Measurements from ENCODE around the gene TCFL5.

Gene TCFL5

GRCh38 chr20:62902926-62903615 is 41.4 kb upstream of the TCFL5 start:
- Histone ChIP-seq H3K9me3 (ENCODE audit: control insufficient read depth, low read length) (no peaks in the 10 kb centered on the region), H3K27me3 (replicated peaks; ENCODE audit: control insufficient read depth, insufficient read depth, low read length, poor library complexity, severe bottlenecking) (no peaks in the 10 kb centered on the region), H3K36me3 (ENCODE audit: control insufficient read depth, insufficient read depth, low read length) (peaks cover 55% of the 10 kb centered on the region), H3K4me3 (ENCODE audit: insufficient read depth, low read depth, low read length, poor library complexity, severe bottlenecking) (no peak overlapping the region), H3K27ac (ENCODE audit: insufficient read depth, low read length, poor library complexity, severe bottlenecking) (no peak overlapping the region), H3K4me1 (ENCODE audit: control insufficient read depth, insufficient read depth, low read length, poor library complexity, severe bottlenecking) (peaks cover 18% of the 10 kb centered on the region)
- no peak for DNase-seq

DNA sequence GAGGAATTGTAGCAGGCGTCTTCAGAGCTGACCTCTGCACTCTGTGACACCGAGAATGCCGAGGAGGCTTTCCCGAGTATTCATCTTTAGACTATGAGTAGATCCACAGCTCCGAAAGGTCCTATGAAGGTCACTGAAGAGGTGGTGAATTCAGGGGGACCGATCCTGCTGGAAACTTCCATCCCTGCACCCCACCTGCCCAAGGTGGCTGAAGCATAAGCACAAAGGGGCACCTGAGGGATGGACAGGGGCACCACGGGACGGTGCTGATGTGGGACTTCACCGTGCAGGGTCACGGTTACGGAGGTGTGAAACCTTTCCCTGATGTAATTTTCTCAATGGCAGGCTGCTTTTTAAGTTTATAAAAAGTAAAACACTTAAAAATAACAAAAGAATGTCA is 40.3 kb upstream of the TCFL5 start:
- no peak overlapping the region for H3K27ac ChIP-seq (ENCODE audit: insufficient read depth, low read length, poor library complexity, severe bottlenecking)
- H3K4me1 ChIP-seq (ENCODE audit: control insufficient read depth, insufficient read depth, low read length, poor library complexity, severe bottlenecking), result peaks cover 18% of the 10 kb centered on the region
- no peak for DNase-seq
- peaks cover 51% of the 10 kb centered on the region for H3K36me3 ChIP-seq (ENCODE audit: control insufficient read depth, insufficient read depth, low read length)
- no peak overlapping the region for H3K4me3 ChIP-seq (ENCODE audit: insufficient read depth, low read depth, low read length, poor library complexity, severe bottlenecking)
- H3K27me3 ChIP-seq (replicated peaks; ENCODE audit: control insufficient read depth, insufficient read depth, low read length, poor library complexity, severe bottlenecking), result no peaks in the 10 kb centered on the region
- no peaks in the 10 kb centered on the region for H3K9me3 ChIP-seq (ENCODE audit: control insufficient read depth, low read length)

DNA sequence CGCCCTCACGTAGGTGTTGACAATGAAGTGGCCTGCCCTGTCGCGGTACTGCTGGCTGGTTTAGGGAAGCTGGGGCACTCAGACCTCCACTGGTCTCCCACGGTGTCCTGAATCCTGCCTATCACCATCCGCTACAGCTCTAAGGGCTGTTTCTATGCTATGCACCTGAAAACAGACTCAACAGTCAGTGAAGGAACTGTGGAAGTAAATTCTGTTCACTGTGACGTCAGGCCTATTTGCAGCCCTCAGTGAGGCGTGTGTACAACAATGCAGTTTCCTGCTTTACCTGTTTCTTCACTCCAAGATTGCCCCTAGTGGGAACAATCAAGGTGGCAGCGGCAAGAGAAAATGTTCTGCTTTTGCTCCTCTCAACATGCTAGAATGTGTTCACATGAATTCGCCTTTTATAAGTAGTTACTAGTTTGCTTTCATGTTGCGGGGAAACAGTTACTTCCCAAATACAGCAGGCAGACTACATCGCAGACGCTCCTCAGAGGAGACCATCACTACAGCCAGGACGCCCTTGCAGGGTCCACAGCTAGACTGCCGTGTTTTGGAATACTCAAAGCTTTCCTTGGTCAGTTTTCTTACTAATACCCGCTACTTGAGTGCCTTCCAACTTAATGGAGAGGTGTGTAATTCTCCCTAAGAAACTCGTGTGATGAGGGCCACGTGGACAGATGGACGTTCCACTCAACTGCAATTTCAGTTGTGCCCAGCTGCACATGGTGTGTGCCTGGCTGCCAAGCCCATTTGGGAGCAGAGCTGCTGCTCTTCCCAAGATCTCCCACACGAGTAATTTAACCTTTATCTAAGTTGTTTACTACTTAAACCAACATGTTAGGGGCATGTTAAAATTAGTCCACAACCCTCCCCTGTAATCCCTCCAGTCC is 39.3 kb upstream of the TCFL5 start:
- H3K4me1 ChIP-seq (ENCODE audit: control insufficient read depth, insufficient read depth, low read length, poor library complexity, severe bottlenecking), result peaks cover 18% of the 10 kb centered on the region
- no peaks in the 10 kb centered on the region for H3K27me3 ChIP-seq (replicated peaks; ENCODE audit: control insufficient read depth, insufficient read depth, low read length, poor library complexity, severe bottlenecking)
- no peak for DNase-seq
- H3K4me3 ChIP-seq (ENCODE audit: insufficient read depth, low read depth, low read length, poor library complexity, severe bottlenecking), result no peak overlapping the region
- no peak overlapping the region for H3K27ac ChIP-seq (ENCODE audit: insufficient read depth, low read length, poor library complexity, severe bottlenecking)
- H3K9me3 ChIP-seq (ENCODE audit: control insufficient read depth, low read length), result no peaks in the 10 kb centered on the region
- H3K36me3 ChIP-seq (ENCODE audit: control insufficient read depth, insufficient read depth, low read length), result peaks cover 43% of the 10 kb centered on the region

DNA sequence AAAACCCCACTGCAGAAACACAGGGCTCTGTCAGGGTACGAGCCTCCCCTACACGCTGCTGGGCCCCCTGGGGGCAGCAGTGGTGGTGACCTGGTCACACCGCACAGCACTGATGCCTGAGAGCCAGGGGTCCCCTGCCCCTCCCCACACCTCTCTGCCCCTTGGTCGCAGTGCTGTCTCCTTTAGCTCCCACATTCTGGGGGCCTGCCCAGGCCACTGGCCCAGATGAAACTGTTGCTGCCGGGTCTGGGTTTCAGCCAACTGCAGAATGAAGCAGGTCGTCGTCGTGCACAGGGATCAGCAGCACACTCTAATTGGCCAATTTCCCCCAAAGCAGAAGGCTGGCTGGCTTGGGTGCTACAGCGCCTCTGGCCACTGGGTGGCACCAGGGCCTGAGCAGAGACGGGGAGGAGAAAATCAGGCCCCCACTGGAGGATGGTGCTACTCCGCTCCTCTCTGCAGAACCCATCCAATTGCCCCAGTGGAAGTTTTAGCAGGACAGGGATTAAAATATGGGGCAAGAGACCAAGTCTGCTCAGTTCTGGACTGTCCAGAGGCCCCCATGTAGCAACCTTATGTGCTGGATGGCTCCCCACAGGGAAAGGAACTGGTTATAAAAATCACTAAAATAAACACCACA is 38.5 kb upstream of the TCFL5 start:
- Histone ChIP-seq H3K4me3 (ENCODE audit: insufficient read depth, low read depth, low read length, poor library complexity, severe bottlenecking) (no peak overlapping the region), H3K36me3 (ENCODE audit: control insufficient read depth, insufficient read depth, low read length) (peaks cover 43% of the 10 kb centered on the region), H3K27me3 (replicated peaks; ENCODE audit: control insufficient read depth, insufficient read depth, low read length, poor library complexity, severe bottlenecking) (no peaks in the 10 kb centered on the region), H3K4me1 (ENCODE audit: control insufficient read depth, insufficient read depth, low read length, poor library complexity, severe bottlenecking) (peaks cover 18% of the 10 kb centered on the region), H3K27ac (ENCODE audit: insufficient read depth, low read length, poor library complexity, severe bottlenecking) (no peak overlapping the region), H3K9me3 (ENCODE audit: control insufficient read depth, low read length) (no peaks in the 10 kb centered on the region)
- DNase-seq, result peak; percentile 52 to 65 (median 60)

- Histone ChIP-seq H3K4me1 (ENCODE audit: control insufficient read depth, insufficient read depth, low read length, poor library complexity, severe bottlenecking) (peaks cover 18% of the 10 kb centered on the region), H3K4me3 (ENCODE audit: insufficient read depth, low read depth, low read length, poor library complexity, severe bottlenecking) (no peak overlapping the region), H3K36me3 (ENCODE audit: control insufficient read depth, insufficient read depth, low read length) (peaks cover 43% of the 10 kb centered on the region), H3K27me3 (replicated peaks; ENCODE audit: control insufficient read depth, insufficient read depth, low read length, poor library complexity, severe bottlenecking) (no peaks in the 10 kb centered on the region), H3K9me3 (ENCODE audit: control insufficient read depth, low read length) (no peaks in the 10 kb centered on the region), H3K27ac (ENCODE audit: insufficient read depth, low read length, poor library complexity, severe bottlenecking) (no peak overlapping the region)
- DNase-seq, result no peak
Observed at GRCh38 chr20:62899633-62900051, 38.0 kb upstream of the TCFL5 start.

GRCh38 chr20:62898970-62899632 is 37.5 kb upstream of the TCFL5 start:
- no peak for DNase-seq
- Histone ChIP-seq H3K9me3 (ENCODE audit: control insufficient read depth, low read length) (no peaks in the 10 kb centered on the region), H3K27ac (ENCODE audit: insufficient read depth, low read length, poor library complexity, severe bottlenecking) (no peak overlapping the region), H3K36me3 (ENCODE audit: control insufficient read depth, insufficient read depth, low read length) (peaks cover 45% of the 10 kb centered on the region), H3K27me3 (replicated peaks; ENCODE audit: control insufficient read depth, insufficient read depth, low read length, poor library complexity, severe bottlenecking) (no peaks in the 10 kb centered on the region), H3K4me3 (ENCODE audit: insufficient read depth, low read depth, low read length, poor library complexity, severe bottlenecking) (no peak overlapping the region), H3K4me1 (ENCODE audit: control insufficient read depth, insufficient read depth, low read length, poor library complexity, severe bottlenecking) (peaks cover 18% of the 10 kb centered on the region)

- peaks cover 18% of the 10 kb centered on the region for H3K4me1 ChIP-seq (ENCODE audit: control insufficient read depth, insufficient read depth, low read length, poor library complexity, severe bottlenecking)
- no peak overlapping the region for H3K27ac ChIP-seq (ENCODE audit: insufficient read depth, low read length, poor library complexity, severe bottlenecking)
- peaks cover 46% of the 10 kb centered on the region for H3K36me3 ChIP-seq (ENCODE audit: control insufficient read depth, insufficient read depth, low read length)
- no peaks in the 10 kb centered on the region for H3K9me3 ChIP-seq (ENCODE audit: control insufficient read depth, low read length)
- DNase-seq, result no peak
- H3K4me3 ChIP-seq (ENCODE audit: insufficient read depth, low read depth, low read length, poor library complexity, severe bottlenecking), result no peak overlapping the region
- H3K27me3 ChIP-seq (replicated peaks; ENCODE audit: control insufficient read depth, insufficient read depth, low read length, poor library complexity, severe bottlenecking), result no peaks in the 10 kb centered on the region
Observed at GRCh38 chr20:62898093-62898964, 36.7 kb upstream of the TCFL5 start.

- Histone ChIP-seq H3K4me3 (ENCODE audit: insufficient read depth, low read depth, low read length, poor library complexity, severe bottlenecking) (no peak overlapping the region), H3K27ac (ENCODE audit: insufficient read depth, low read length, poor library complexity, severe bottlenecking) (no peak overlapping the region), H3K27me3 (replicated peaks; ENCODE audit: control insufficient read depth, insufficient read depth, low read length, poor library complexity, severe bottlenecking) (no peaks in the 10 kb centered on the region), H3K4me1 (ENCODE audit: control insufficient read depth, insufficient read depth, low read length, poor library complexity, severe bottlenecking) (peaks cover 18% of the 10 kb centered on the region), H3K36me3 (ENCODE audit: control insufficient read depth, insufficient read depth, low read length) (peaks cover 46% of the 10 kb centered on the region), H3K9me3 (ENCODE audit: control insufficient read depth, low read length) (no peaks in the 10 kb centered on the region)
- DNase-seq, result no peak
Observed at GRCh38 chr20:62897666-62898065, 36.0 kb upstream of the TCFL5 start.

DNA sequence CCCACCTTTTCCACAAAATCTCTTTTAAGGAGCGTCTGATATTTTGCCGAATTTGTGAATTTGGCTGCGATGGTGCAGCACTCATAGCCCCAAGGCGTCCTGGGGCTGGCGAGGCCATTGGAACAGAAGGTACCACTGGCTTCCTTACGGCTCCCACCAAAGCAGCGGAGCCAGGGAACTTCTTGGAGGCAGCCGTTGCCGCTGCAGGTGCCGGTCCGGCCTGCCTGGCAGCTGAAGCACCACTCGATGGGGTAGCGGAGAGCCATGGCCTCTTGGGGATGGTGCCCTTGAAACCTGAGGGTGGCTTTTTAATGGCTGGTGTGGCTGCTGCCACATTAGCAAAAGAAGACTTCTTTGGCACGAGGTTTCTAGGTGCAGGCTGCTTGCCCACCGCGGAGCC is 34.9 kb upstream of the TCFL5 start:
- Histone ChIP-seq H3K36me3 (ENCODE audit: control insufficient read depth, insufficient read depth, low read length) (peaks cover 46% of the 10 kb centered on the region), H3K4me1 (ENCODE audit: control insufficient read depth, insufficient read depth, low read length, poor library complexity, severe bottlenecking) (peaks cover 18% of the 10 kb centered on the region), H3K27ac (ENCODE audit: insufficient read depth, low read length, poor library complexity, severe bottlenecking) (no peak overlapping the region), H3K27me3 (replicated peaks; ENCODE audit: control insufficient read depth, insufficient read depth, low read length, poor library complexity, severe bottlenecking) (no peaks in the 10 kb centered on the region), H3K9me3 (ENCODE audit: control insufficient read depth, low read length) (no peaks in the 10 kb centered on the region), H3K4me3 (ENCODE audit: insufficient read depth, low read depth, low read length, poor library complexity, severe bottlenecking) (no peak overlapping the region)
- no peak for DNase-seq

Measured in effector memory CD4-positive, alpha-beta T cell (primary cell).